Activated naive CD8-positive, alpha-beta T cell treated with anti-CD3 and anti-CD28 coated beads for 36 hours (primary cell): ENCODE results near the gene SLC9C2. TPM values are rescaled to one million over a fixed set of nuclear protein-coding genes. Genes with fewer than 3 reads are reported as not detected.

Experiments
- DNase-seq: peaks from one replicate; pipeline ENCODE4 v3.0.0; 2021
- H3K27ac Mint-ChIP-seq: one replicate; pipeline ENCODE4 v1.8.0; 2022; ENCODE audit warnings: mild to moderate bottlenecking, moderate library complexity, mixed read lengths
- H3K27me3 Mint-ChIP-seq: one replicate; pipeline ENCODE4 v1.8.0; 2022; ENCODE audit warnings: mild to moderate bottlenecking, mixed read lengths
- H3K36me3 Mint-ChIP-seq: one replicate; pipeline ENCODE4 v1.8.0; 2021; ENCODE audit warnings: mild to moderate bottlenecking, mixed read lengths
- H3K4me1 Mint-ChIP-seq: one replicate; pipeline ENCODE4 v1.8.0; 2021; ENCODE audit warnings: mixed read lengths
- H3K4me3 Mint-ChIP-seq: one replicate; pipeline ENCODE4 v1.8.0; 2022; ENCODE audit warnings: mild to moderate bottlenecking, moderate library complexity, mixed read lengths
- H3K9me3 Mint-ChIP-seq: one replicate; pipeline ENCODE4 v1.8.0; 2022; ENCODE audit warnings: mixed read lengths
- total RNA-seq, 2 experiments: library from RNA; stranded (reverse); gene quantifications; one replicate each; pipeline ENCODE4 v1.2.3, GENCODE V29; 2021

The SLC9C2 gene
- total RNA-seq, 2 experiments from 2014 or later = not detected

- Mint-ChIP-seq H3K4me1 (peaks cover 9% of the 10 kb centered on the region), H3K4me3 (no peak overlapping the region), H3K36me3 (no peaks in the 10 kb centered on the region), H3K9me3 (peaks cover 4% of the 10 kb centered on the region), H3K27ac (no peak overlapping the region), H3K27me3 (no peaks in the 10 kb centered on the region)
- no peak for DNase-seq
Observed at GRCh38 chr1:173560285-173560880, 42.5 kb downstream of the SLC9C2 start.

- Mint-ChIP-seq H3K4me1 (peaks cover 43% of the 10 kb centered on the region), H3K9me3 (no peaks in the 10 kb centered on the region), H3K4me3 (no peak overlapping the region), H3K36me3 (no peaks in the 10 kb centered on the region), H3K27me3 (no peaks in the 10 kb centered on the region), H3K27ac (no peak overlapping the region)
- DNase-seq = no peak
Observed at GRCh38 chr1:173555651-173556305, 47.1 kb downstream of the SLC9C2 start.

- Mint-ChIP-seq H3K4me3 (no peak overlapping the region), H3K9me3 (no peaks in the 10 kb centered on the region), H3K27me3 (no peaks in the 10 kb centered on the region), H3K4me1 (peaks cover 49% of the 10 kb centered on the region), H3K36me3 (peaks cover under 1% of the 10 kb centered on the region), H3K27ac (no peak overlapping the region)
- no peak for DNase-seq
Observed at GRCh38 chr1:173554541-173555250, 48.2 kb downstream of the SLC9C2 start.

GRCh38 chr1:173554089-173554488 is 48.8 kb downstream of the SLC9C2 start:
- H3K36me3 Mint-ChIP-seq = peaks cover 3% of the 10 kb centered on the region
- peaks cover 50% of the 10 kb centered on the region for H3K4me1 Mint-ChIP-seq
- no peak overlapping the region for H3K27ac Mint-ChIP-seq
- H3K27me3 Mint-ChIP-seq = no peaks in the 10 kb centered on the region
- no peak overlapping the region for H3K4me3 Mint-ChIP-seq
- no peaks in the 10 kb centered on the region for H3K9me3 Mint-ChIP-seq
- DNase-seq = no peak

GRCh38 chr1:173553312-173553711 is 49.6 kb downstream of the SLC9C2 start:
- no peak overlapping the region for H3K4me3 Mint-ChIP-seq
- H3K27me3 Mint-ChIP-seq = no peaks in the 10 kb centered on the region
- H3K4me1 Mint-ChIP-seq = peaks cover 49% of the 10 kb centered on the region
- no peak overlapping the region for H3K27ac Mint-ChIP-seq
- DNase-seq = no peak
- H3K36me3 Mint-ChIP-seq = peaks cover 3% of the 10 kb centered on the region
- H3K9me3 Mint-ChIP-seq = no peaks in the 10 kb centered on the region

GRCh38 chr1:173551699-173552098 is 51.2 kb downstream of the SLC9C2 start:
- no peak overlapping the region for H3K4me3 Mint-ChIP-seq
- peaks cover 3% of the 10 kb centered on the region for H3K36me3 Mint-ChIP-seq
- H3K27me3 Mint-ChIP-seq = no peaks in the 10 kb centered on the region
- DNase-seq = no peak
- no peaks in the 10 kb centered on the region for H3K9me3 Mint-ChIP-seq
- peaks cover 46% of the 10 kb centered on the region for H3K4me1 Mint-ChIP-seq
- H3K27ac Mint-ChIP-seq = peak overlapping the region; percentile 69

- Mint-ChIP-seq H3K36me3 (peaks cover 3% of the 10 kb centered on the region), H3K4me1 (peaks cover 46% of the 10 kb centered on the region), H3K27ac (no peak overlapping the region), H3K27me3 (no peaks in the 10 kb centered on the region), H3K9me3 (no peaks in the 10 kb centered on the region), H3K4me3 (no peak overlapping the region)
- DNase-seq = no peak
Observed at GRCh38 chr1:173549813-173550212, 53.1 kb downstream of the SLC9C2 start.

GRCh38 chr1:173545688-173546087 is 57.2 kb downstream of the SLC9C2 start:
- no peak overlapping the region for H3K4me3 Mint-ChIP-seq
- no peak overlapping the region for H3K27ac Mint-ChIP-seq
- DNase-seq = no peak
- peaks cover 12% of the 10 kb centered on the region for H3K4me1 Mint-ChIP-seq
- H3K36me3 Mint-ChIP-seq = peaks cover 5% of the 10 kb centered on the region
- no peaks in the 10 kb centered on the region for H3K27me3 Mint-ChIP-seq
- peaks cover 9% of the 10 kb centered on the region for H3K9me3 Mint-ChIP-seq

- no peak overlapping the region for H3K27ac Mint-ChIP-seq
- no peak for DNase-seq
Observed at GRCh38 chr1:173536223-173536622, 66.6 kb downstream of the SLC9C2 start.

GRCh38 chr1:173532237-173532636 is 70.6 kb downstream of the SLC9C2 start:
- Mint-ChIP-seq H3K36me3 (no peaks in the 10 kb centered on the region), H3K9me3 (no peaks in the 10 kb centered on the region), H3K27me3 (no peaks in the 10 kb centered on the region)

More at GRCh38 chr1:173536223-173536622, 66.6 kb downstream of the SLC9C2 start:
- H3K9me3 Mint-ChIP-seq = peaks cover 2% of the 10 kb centered on the region
- peaks cover 10% of the 10 kb centered on the region for H3K4me1 Mint-ChIP-seq
- no peaks in the 10 kb centered on the region for H3K27me3 Mint-ChIP-seq
- no peak overlapping the region for H3K4me3 Mint-ChIP-seq
- H3K36me3 Mint-ChIP-seq = no peaks in the 10 kb centered on the region

GRCh38 chr1:173530795-173531693 is 71.8 kb downstream of the SLC9C2 start:
- Mint-ChIP-seq H3K27ac (no peak overlapping the region), H3K9me3 (no peaks in the 10 kb centered on the region), H3K27me3 (no peaks in the 10 kb centered on the region)

More at GRCh38 chr1:173532237-173532636, 70.6 kb downstream of the SLC9C2 start:
- Mint-ChIP-seq H3K27ac (no peak overlapping the region), H3K4me3 (no peak overlapping the region), H3K4me1 (peaks cover 24% of the 10 kb centered on the region)
- no peak for DNase-seq

GRCh38 chr1:173529106-173529505 is 73.8 kb downstream of the SLC9C2 start:
- H3K9me3 Mint-ChIP-seq = no peaks in the 10 kb centered on the region
- DNase-seq = no peak
- no peaks in the 10 kb centered on the region for H3K27me3 Mint-ChIP-seq
- no peak overlapping the region for H3K27ac Mint-ChIP-seq
- H3K4me3 Mint-ChIP-seq = no peak overlapping the region
- H3K36me3 Mint-ChIP-seq = peaks cover 3% of the 10 kb centered on the region
- peaks cover 26% of the 10 kb centered on the region for H3K4me1 Mint-ChIP-seq

More at GRCh38 chr1:173530795-173531693, 71.8 kb downstream of the SLC9C2 start:
- no peaks in the 10 kb centered on the region for H3K36me3 Mint-ChIP-seq
- DNase-seq = no peak
- no peak overlapping the region for H3K4me3 Mint-ChIP-seq
- H3K4me1 Mint-ChIP-seq = peaks cover 24% of the 10 kb centered on the region

GRCh38 chr1:173527151-173527826 is 75.6 kb downstream of the SLC9C2 start:
- Mint-ChIP-seq H3K9me3 (no peaks in the 10 kb centered on the region), H3K4me3 (no peak overlapping the region), H3K27ac (no peak overlapping the region), H3K36me3 (peaks cover 3% of the 10 kb centered on the region), H3K27me3 (no peaks in the 10 kb centered on the region), H3K4me1 (peaks cover 20% of the 10 kb centered on the region)
- DNase-seq = no peak

- H3K9me3 Mint-ChIP-seq = no peaks in the 10 kb centered on the region
- no peaks in the 10 kb centered on the region for H3K27me3 Mint-ChIP-seq
- H3K36me3 Mint-ChIP-seq = peaks cover 3% of the 10 kb centered on the region
- H3K4me1 Mint-ChIP-seq = peaks cover 15% of the 10 kb centered on the region
- H3K4me3 Mint-ChIP-seq = no peak overlapping the region
- DNase-seq = no peak
- no peak overlapping the region for H3K27ac Mint-ChIP-seq
Observed at GRCh38 chr1:173525926-173526325, 76.9 kb downstream of the SLC9C2 start.
